ENCODE measurements around the gene ABTB2. TPM values are rescaled to one million over a fixed set of nuclear protein-coding genes. Genes with fewer than 3 reads are reported as not detected.

The ABTB2 gene
- total RNA-seq, 1 experiment from 2014 or later, result 3.1 TPM

DNA sequence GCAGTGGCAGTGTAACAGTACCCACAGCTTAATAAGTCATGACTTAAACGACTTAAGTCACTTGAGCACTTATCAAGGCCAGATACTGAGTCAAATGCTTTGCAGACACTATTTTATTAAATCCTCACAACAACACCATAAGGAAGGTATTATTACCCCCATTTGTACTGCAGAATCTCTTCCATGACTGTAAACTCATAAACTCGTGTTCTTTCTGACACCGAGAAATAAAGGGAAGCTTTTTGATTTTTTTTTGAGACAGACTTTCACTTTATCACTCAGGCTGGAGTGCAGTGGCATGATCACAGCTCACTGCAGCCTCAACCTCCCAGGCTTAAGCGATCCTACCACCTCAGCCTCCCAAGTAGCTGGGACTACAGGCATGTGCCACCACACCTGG, 103.8 kb downstream of the ABTB2 start:
- H3K4me3 Mint-ChIP-seq (ENCODE audit: unreplicated experiment), result no peak overlapping the region
- no TSS peak for BruUV-seq (replicated peaks)
- TF ChIP-seq CTCF (IDR thresholded peaks at IDR 0.05; ENCODE audit: unreplicated experiment), result no peak
- ChIA-PET POLR2A (interaction anchor here (0.7 kb wide), 1 partner anchor 1040 kb away, joined by 3 read pairs; no protein-coding TSS in a partner anchor), CTCF (no interaction called here)
- H3K27me3 Mint-ChIP-seq (ENCODE audit: insufficient read depth, unreplicated experiment), result no peaks in the 10 kb centered on the region
- intact Hi-C loops (cut with micrococcal nuclease), result loop anchor here (5.0 kb wide), 1 partner anchor 103 kb away; the partner anchor contains the start of gene ABTB2
- H3K27ac Mint-ChIP-seq (ENCODE audit: low read depth, unreplicated experiment), result no peak overlapping the region
- peaks cover 16% of the 10 kb centered on the region for H3K4me1 Mint-ChIP-seq (ENCODE audit: insufficient read depth, unreplicated experiment)
- no peak for DNase-seq (ENCODE audit: unreplicated experiment)
- H3K9me3 Mint-ChIP-seq (ENCODE audit: unreplicated experiment), result no peaks in the 10 kb centered on the region
- H3K36me3 Mint-ChIP-seq (ENCODE audit: insufficient read depth, unreplicated experiment), result no peaks in the 10 kb centered on the region

DNA sequence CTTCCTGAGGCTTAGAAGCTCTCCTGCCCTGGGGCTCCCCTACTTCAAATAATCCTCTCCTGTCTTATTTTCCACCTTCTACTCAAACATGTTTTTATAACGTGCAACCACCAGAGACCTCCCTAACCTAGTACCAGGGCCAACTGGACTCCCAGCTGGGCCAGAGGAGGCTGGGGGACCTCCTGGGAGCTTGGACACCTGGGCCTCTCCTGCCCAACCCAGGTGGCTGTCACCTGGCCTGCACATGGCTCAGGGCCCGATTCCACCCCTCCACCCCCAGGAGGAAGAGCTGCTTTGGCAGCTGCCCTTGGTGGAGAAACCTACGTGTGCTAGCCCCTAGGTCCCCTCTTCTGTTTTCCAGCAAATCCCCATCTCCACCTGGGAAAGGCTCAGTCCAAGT, 105.2 kb downstream of the ABTB2 start:
- no peaks in the 10 kb centered on the region for H3K27me3 Mint-ChIP-seq (ENCODE audit: insufficient read depth, unreplicated experiment)
- BruUV-seq (replicated peaks), result no TSS peak
- peaks cover 16% of the 10 kb centered on the region for H3K4me1 Mint-ChIP-seq (ENCODE audit: insufficient read depth, unreplicated experiment)

DNA sequence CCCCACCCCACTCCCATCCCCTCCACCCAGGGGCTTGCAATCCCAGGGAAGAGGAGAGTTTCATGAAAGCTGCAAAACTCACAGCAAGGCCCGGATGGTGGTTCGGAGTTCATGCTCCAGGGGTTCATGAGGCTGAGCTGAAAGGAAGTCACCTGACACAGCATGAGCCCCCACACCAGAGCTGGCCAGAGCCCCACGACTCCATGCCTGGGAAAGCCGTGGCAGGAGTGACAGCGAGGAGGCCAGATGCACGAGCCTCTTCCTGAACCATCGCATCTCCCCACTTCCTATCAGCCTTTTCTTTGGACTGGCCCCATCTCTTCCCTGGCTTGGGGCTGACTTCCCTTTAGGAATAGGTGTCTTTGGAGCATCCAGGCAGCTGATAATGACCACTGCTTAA, 105.8 kb downstream of the ABTB2 start:
- H3K9me3 Mint-ChIP-seq (ENCODE audit: unreplicated experiment), result no peaks in the 10 kb centered on the region
- H3K4me1 Mint-ChIP-seq (ENCODE audit: insufficient read depth, unreplicated experiment), result peaks cover 16% of the 10 kb centered on the region
- H3K36me3 Mint-ChIP-seq (ENCODE audit: insufficient read depth, unreplicated experiment), result no peaks in the 10 kb centered on the region
- CTCF ChIA-PET, result interaction anchor here (1.2 to 1.4 kb wide), 3 partner anchors 11 to 216 kb away, joined by 3 to 4 read pairs (median 3); no protein-coding TSS in a partner anchor
- intact Hi-C loops (cut with micrococcal nuclease), result loop anchor here (5.0 kb wide), 1 partner anchor 105 kb away; the partner anchor contains the start of gene ABTB2
- H3K27ac Mint-ChIP-seq (ENCODE audit: low read depth, unreplicated experiment), result no peak overlapping the region
- no TSS peak for BruUV-seq (replicated peaks)
- no peak overlapping the region for H3K4me3 Mint-ChIP-seq (ENCODE audit: unreplicated experiment)
- no peak for DNase-seq (ENCODE audit: unreplicated experiment)
- POLR2A ChIA-PET, result interaction anchor here (0.8 to 1.7 kb wide), 2 partner anchors 9 to 18 kb away, joined by 4 read pairs; no protein-coding TSS in a partner anchor
- no peak for TF ChIP-seq CTCF (IDR thresholded peaks at IDR 0.05; ENCODE audit: unreplicated experiment)
- no peaks in the 10 kb centered on the region for H3K27me3 Mint-ChIP-seq (ENCODE audit: insufficient read depth, unreplicated experiment)

More for the DNA sequence above, 105.2 kb downstream of the ABTB2 start:
- DNase-seq (ENCODE audit: unreplicated experiment), result no peak
- Mint-ChIP-seq H3K36me3 (ENCODE audit: insufficient read depth, unreplicated experiment) (no peaks in the 10 kb centered on the region), H3K4me3 (ENCODE audit: unreplicated experiment) (no peak overlapping the region), H3K27ac (ENCODE audit: low read depth, unreplicated experiment) (no peak overlapping the region), H3K9me3 (ENCODE audit: unreplicated experiment) (no peaks in the 10 kb centered on the region)
- ChIA-PET POLR2A (interaction anchor here (1.2 kb wide), 1 partner anchor 10 kb away, joined by 4 read pairs; no protein-coding TSS in a partner anchor), CTCF (interaction anchor here (0.9 to 1.2 kb wide), 2 partner anchors 13 to 215 kb away, joined by 3 read pairs; no protein-coding TSS in a partner anchor)
- intact Hi-C loops (cut with micrococcal nuclease), result loop anchor here (5.0 kb wide), 1 partner anchor 105 kb away; the partner anchor contains the start of gene ABTB2
- TF ChIP-seq CTCF (IDR thresholded peaks at IDR 0.05; ENCODE audit: unreplicated experiment), result no peak

- intact Hi-C loops (cut with micrococcal nuclease), result loop anchor here (5.0 kb wide), 1 partner anchor 106 kb away; the partner anchor contains the start of gene ABTB2
- H3K9me3 Mint-ChIP-seq (ENCODE audit: unreplicated experiment), result no peaks in the 10 kb centered on the region
- no peaks in the 10 kb centered on the region for H3K27me3 Mint-ChIP-seq (ENCODE audit: insufficient read depth, unreplicated experiment)
- no peaks in the 10 kb centered on the region for H3K36me3 Mint-ChIP-seq (ENCODE audit: insufficient read depth, unreplicated experiment)
- peak overlapping the region; percentile 11 for H3K27ac Mint-ChIP-seq (ENCODE audit: low read depth, unreplicated experiment)
- POLR2A ChIA-PET, result interaction anchor here (0.6 to 2.1 kb wide), 5 partner anchors 10 to 318 kb away, joined by 3 to 8 read pairs (median 4); no protein-coding TSS in a partner anchor
- BruUV-seq (replicated peaks), result no TSS peak
- CTCF ChIA-PET, result interaction anchor here (1.1 to 1.4 kb wide), 4 partner anchors 8 to 216 kb away, joined by 3 to 4 read pairs (median 3); no protein-coding TSS in a partner anchor
- peaks cover 16% of the 10 kb centered on the region for H3K4me1 Mint-ChIP-seq (ENCODE audit: insufficient read depth, unreplicated experiment)
- no peak for TF ChIP-seq CTCF (IDR thresholded peaks at IDR 0.05; ENCODE audit: unreplicated experiment)
- H3K4me3 Mint-ChIP-seq (ENCODE audit: unreplicated experiment), result no peak overlapping the region
- DNase-seq (ENCODE audit: unreplicated experiment), result no peak
Measured at GRCh38 chr11:34251589-34251980, 106.2 kb downstream of the ABTB2 start.

All from MCF 10A (cell line).